ENCODE results near the gene PCDHGB2.
"Not testable (repeated sequence)": the region's sequence is repeated elsewhere in the genome, so short reads cannot be mapped to it uniquely, and the experiment has no call there.

Gene PCDHGB2

GRCh38 chr5:141359790-141360426 is at the start of gene PCDHGB2:
Gene PCDHGB2, plus strand, starts transcription at chr5:141359994. Its CDS starts 142 bp downstream, at chr5:141360136.
- peak; percentile 15 for DNase-seq (ENCODE audit: low read depth, low spot score)

DNA sequence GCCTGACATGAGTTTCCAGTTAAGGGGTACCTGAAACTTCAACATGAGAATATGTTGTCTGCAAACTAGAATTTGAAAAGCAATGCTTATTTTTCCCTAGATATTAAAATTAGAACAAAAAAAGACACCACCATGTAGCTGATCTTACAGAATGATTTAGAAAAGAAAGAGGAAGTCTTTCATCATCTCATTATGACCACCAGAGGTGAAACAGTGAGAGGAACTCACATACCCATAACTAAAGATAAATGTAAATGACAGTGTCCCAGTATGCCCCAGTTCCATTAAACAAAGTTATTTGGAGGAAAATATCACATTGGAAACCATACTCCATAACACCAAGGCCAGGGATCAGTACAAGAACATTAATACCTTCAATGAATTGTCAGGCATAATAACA is 46.1 kb upstream of the PCDHGB2 start:
- no peak for DNase-seq (ENCODE audit: low read depth, low spot score)

DNA sequence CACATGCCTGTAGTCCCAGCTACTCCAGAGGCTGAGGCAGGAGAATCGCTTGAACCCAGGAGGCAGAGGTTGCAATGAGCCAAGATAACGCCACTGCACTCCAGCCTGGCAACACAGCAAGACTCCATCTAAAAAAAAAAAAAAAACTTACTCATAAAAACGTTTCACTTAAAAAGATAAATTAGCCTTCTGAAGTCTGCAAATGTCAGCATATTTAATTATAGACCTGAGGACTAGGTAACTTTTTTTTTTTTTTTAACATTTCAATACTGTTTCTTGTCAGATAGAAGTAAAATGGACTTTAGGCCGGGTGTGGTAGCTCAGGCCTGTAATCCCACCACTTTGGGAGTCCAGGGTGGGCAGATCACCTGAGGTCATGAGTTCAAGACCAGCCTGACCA is 42.8 kb upstream of the PCDHGB2 start:
- not testable (repeated sequence) for DNase-seq (ENCODE audit: low read depth, low spot score)

DNA sequence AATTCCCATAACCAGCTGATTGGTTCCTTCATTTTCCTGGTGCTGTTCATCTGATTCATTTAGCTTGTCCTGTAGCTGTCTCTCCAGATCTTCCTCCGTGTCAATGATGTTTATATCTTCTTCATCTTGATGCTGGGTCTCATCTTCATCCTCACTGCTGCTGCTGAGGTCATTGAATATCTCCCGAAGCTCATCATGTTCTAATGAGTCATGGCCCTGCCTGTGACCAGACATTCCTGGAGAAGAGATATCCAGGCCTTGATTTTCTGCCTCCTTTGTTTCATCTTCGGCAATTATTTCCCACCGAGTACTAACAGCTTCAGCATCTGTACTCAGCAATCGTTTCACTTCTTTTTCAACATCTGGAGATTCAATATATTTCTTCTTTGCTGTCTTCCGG is 40.6 kb upstream of the PCDHGB2 start:
- no peak for DNase-seq (ENCODE audit: low read depth, low spot score)

GRCh38 chr5:141319699-141320098 is 40.1 kb upstream of the PCDHGB2 start:
- DNase-seq (ENCODE audit: low read depth, low spot score): no peak

GRCh38 chr5:141320225-141321169 is 39.3 kb upstream of the PCDHGB2 start, which contains the start of gene TAF7:
Gene TAF7, minus strand, starts transcription at chr5:141320784. Its CDS starts 740 bp downstream, at chr5:141320044.
- peak; percentile 98 for DNase-seq (ENCODE audit: low read depth, low spot score)

DNA sequence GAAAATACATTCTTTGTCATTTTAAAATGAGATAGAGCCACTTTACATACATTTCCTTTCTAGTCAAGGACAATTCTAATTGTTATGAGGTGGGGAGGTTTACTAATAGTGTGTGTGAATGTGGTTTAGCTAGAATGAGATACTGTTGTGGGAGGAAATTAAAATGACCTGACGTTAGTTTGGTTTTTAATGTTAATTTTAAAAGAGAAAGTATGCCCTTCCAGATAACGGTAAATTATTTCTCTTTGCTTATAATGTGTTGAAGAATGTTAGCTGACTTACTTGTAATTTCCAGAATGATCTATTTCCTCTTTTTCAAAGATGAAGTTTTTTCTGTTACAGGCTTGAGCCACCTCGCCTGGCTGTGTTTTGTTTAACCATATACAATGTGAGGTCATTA is 37.5 kb upstream of the PCDHGB2 start:
- DNase-seq (ENCODE audit: low read depth, low spot score): no peak

- DNase-seq (ENCODE audit: low read depth, low spot score): peak; percentile 83
These were observed 33.5 kb upstream of the PCDHGB2 start for GRCh38 chr5:141326088-141326854.

GRCh38 chr5:141328231-141328630 is 31.6 kb upstream of the PCDHGB2 start:
- no peak for DNase-seq (ENCODE audit: low read depth, low spot score)

GRCh38 chr5:141330299-141331080 is 29.3 kb upstream of the PCDHGB2 start, which contains the start of gene PCDHGA1:
Gene PCDHGA1, plus strand, starts transcription at chr5:141330514.
- DNase-seq (ENCODE audit: low read depth, low spot score): peak; percentile 37

- DNase-seq (ENCODE audit: low read depth, low spot score): not testable (repeated sequence)
These were observed 27.2 kb upstream of the PCDHGB2 start for GRCh38 chr5:141332571-141332970.

- peak; percentile 41 for DNase-seq (ENCODE audit: low read depth, low spot score)
These were observed 21.1 kb upstream of the PCDHGB2 start, which contains the start of gene PCDHGA2 for GRCh38 chr5:141338538-141339306. Gene PCDHGA2, plus strand, starts transcription at chr5:141338760.

DNA sequence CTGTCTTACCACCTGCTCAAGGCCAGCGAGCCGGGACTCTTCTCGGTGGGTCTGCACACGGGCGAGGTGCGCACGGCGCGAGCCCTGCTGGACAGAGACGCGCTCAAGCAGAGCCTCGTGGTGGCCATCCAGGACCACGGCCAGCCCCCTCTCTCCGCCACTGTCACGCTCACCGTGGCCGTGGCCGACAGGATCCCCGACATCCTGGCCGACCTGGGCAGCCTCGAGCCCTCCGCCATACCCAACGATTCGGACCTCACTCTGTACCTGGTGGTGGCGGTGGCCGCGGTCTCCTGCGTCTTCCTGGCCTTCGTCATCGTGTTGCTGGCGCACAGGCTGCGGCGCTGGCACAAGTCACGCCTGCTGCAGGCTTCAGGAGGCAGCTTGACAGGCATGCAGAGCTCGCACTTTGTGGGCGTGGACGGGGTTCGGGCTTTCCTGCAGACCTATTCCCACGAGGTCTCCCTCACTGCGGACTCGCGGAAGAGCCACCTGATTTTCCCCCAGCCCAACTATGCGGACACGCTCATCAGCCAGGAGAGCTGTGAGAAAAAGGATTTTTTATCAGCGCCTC is 18.9 kb upstream of the PCDHGB2 start:
- not testable (repeated sequence) for DNase-seq (ENCODE audit: low read depth, low spot score)

DNA sequence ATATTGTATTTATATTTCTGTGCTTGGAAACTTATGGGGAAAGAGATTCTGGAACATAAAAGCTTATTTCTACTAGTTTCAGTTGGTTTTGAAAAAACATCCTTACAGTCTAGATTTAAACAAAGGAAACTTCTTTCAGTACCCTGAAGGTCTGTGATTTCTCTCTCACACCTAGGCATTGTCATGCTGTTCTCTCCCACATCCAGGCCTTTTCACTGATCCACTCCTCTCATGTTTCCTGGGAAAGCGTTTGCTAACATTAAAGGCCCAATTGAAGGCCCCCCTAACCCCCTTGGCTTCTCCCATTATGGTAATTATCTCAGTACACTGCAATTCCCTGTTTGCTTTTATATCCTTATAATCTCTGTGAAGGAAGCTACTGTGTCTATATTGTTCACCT is 17.0 kb upstream of the PCDHGB2 start:
- DNase-seq (ENCODE audit: low read depth, low spot score): no peak

DNA sequence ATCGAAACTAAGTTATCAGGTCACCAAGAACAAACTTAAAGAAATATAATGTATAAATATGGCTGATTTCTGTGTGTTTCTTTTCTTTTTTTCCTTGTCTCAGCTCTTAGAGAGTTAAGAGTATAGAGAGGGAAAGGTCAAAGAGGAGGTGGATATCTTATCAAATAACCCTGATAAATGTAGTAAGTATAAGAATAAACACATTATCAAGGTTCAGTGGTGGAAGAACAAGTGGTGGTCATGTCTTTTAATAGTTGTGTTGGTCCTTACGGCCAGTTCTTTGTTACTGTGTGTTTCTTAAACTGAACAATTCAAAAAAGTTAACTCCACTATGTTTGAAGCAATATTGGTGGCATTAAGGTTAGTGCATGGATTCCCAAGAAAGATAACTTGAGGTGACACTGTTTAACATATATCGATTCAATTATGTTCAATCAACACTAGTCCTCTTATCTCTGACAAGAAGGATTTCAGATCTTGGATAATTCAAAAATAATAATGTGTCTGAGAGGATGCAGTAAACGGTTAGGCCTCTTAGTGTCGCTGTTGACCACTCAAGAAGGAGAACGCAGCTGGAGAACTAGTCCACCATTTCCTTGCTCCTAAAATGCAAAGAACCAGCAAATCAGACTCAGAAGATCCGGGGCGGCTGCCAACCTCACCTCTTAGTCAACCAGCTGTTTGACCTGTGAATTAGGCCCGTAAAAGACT is 16.4 kb upstream of the PCDHGB2 start, which contains the start of gene PCDHGA3:
PCDHGA3 (plus strand) TSS at position 588 of the 711 bp plus-strand sequence. CDS start 205 bp downstream, outside the sequence.
- DNase-seq (ENCODE audit: low read depth, low spot score): peak; percentile 38

GRCh38 chr5:141343953-141344463 is 15.8 kb upstream of the PCDHGB2 start:
- no peak for DNase-seq (ENCODE audit: low read depth, low spot score)

DNA sequence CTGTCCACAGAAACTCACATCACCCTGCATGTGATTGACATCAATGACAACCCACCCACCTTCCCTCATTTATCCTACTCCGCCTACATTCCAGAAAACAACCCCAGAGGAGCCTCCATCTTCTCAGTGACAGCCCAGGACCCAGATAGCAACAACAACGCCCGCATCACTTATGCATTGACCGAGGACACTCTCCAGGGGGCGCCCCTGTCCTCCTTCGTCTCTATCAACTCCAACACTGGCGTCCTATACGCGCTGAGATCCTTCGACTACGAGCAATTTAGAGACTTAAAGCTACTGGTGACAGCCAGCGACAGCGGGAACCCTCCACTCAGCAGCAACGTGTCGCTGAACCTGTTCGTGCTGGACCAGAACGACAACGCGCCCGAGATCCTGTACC is 14.5 kb upstream of the PCDHGB2 start:
- no peak for DNase-seq (ENCODE audit: low read depth, low spot score)

DNA sequence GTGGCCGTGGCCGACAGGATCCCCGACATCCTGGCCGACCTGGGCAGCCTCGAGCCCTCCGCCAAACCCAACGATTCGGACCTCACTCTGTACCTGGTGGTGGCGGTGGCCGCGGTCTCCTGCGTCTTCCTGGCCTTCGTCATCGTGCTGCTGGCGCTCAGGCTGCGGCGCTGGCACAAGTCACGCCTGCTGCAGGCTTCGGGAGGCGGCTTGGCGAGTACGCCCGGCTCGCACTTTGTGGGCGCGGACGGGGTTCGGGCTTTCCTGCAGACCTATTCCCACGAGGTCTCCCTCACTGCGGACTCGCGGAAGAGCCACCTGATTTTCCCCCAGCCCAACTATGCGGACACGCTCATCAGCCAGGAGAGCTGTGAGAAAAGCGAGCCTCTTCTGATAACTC is 13.8 kb upstream of the PCDHGB2 start:
- not testable (repeated sequence) for DNase-seq (ENCODE audit: low read depth, low spot score)
